Measurements from ENCODE around the gene C4A. TPM values are rescaled to one million over a fixed set of nuclear protein-coding genes. Genes with fewer than 3 reads are reported as not detected.

Gene C4A
- total and polyA plus RNA-seq, 2 of the 13 experiments (the other 11 are each of a cell fraction or from before 2014, with no cell fraction given) = 165 to 478 TPM

GRCh38 chr6:31971993-31972708, 9.7 kb upstream of the C4A start, which contains the start of gene DXO (continued):
- TF ChIP-seq RAD51 (IDR thresholded peaks at IDR 0.05; ENCODE audit: borderline replicate concordance) (no peak), KMT2B (CRISPR knock-in tag; IDR thresholded peaks at IDR 0.05) (peak; percentile 94), ZNF737 (CRISPR knock-in tag; IDR thresholded peaks at IDR 0.05; ENCODE audit: borderline replicate concordance) (no peak), ZNF546 (CRISPR knock-in tag; conservative IDR thresholded peaks at IDR 0.05) (no peak), ARNT (IDR thresholded peaks at IDR 0.05) (no peak), HDAC1 (CRISPR knock-in tag; IDR thresholded peaks at IDR 0.05) (peak; percentile 99), DPF2 (CRISPR knock-in tag; IDR thresholded peaks at IDR 0.05; ENCODE audit: borderline replicate concordance, low read depth) (no peak; the same call in 1 of the 2 replicates), IKZF5 (CRISPR knock-in tag; IDR thresholded peaks at IDR 0.05) (peak; percentile 80), ZBED4 (CRISPR knock-in tag; IDR thresholded peaks at IDR 0.05; ENCODE audit: borderline replicate concordance) (peak; percentile 76), PAX8 (CRISPR knock-in tag; IDR thresholded peaks at IDR 0.05; ENCODE audit: borderline replicate concordance) (no peak), ASH2L (IDR thresholded peaks at IDR 0.05; ENCODE audit: insufficient read length, low read depth, low read length) (peak; percentile 99), ZNF441 (CRISPR knock-in tag; IDR thresholded peaks at IDR 0.05; ENCODE audit: borderline replicate concordance) (no peak), NRL (CRISPR knock-in tag; IDR thresholded peaks at IDR 0.05; ENCODE audit: borderline replicate concordance) (peak; percentile 86), MEIS1 (CRISPR knock-in tag; IDR thresholded peaks at IDR 0.05; ENCODE audit: borderline replicate concordance) (no peak; the same call in none of the 2 replicates), SNAPC2 (CRISPR knock-in tag; IDR thresholded peaks at IDR 0.05) (no peak; the same call in none of the 2 replicates), ZNF639 (CRISPR knock-in tag; conservative IDR thresholded peaks at IDR 0.05) (peak; percentile 96), ZNF768 (CRISPR knock-in tag; IDR thresholded peaks at IDR 0.05) (peak; percentile 56; the same call in 1 of the 2 replicates), FOSL2 (CRISPR knock-in tag; IDR thresholded peaks at IDR 0.05) (peak; percentile 57), CHD2 (IDR thresholded peaks at IDR 0.05; ENCODE audit: low read depth, low read length) (peak; percentile 86), RARG (CRISPR knock-in tag; IDR thresholded peaks at IDR 0.05; ENCODE audit: low read depth) (no peak)
- TF ChIP-seq, protein P1, sequence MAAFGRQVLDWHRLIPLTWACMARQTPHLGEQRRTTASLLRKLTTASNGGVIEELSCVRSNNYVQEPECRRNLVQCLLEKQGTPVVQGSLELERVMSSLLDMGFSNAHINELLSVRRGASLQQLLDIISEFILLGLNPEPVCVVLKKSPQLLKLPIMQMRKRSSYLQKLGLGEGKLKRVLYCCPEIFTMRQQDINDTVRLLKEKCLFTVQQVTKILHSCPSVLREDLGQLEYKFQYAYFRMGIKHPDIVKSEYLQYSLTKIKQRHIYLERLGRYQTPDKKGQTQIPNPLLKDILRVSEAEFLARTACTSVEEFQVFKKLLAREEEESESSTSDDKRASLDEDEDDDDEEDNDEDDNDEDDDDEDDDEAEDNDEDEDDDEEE (CRISPR knock-in tag; IDR thresholded peaks at IDR 0.05) = no peak; the same call in 1 of the 2 replicates
- TF ChIP-seq, protein P2, sequence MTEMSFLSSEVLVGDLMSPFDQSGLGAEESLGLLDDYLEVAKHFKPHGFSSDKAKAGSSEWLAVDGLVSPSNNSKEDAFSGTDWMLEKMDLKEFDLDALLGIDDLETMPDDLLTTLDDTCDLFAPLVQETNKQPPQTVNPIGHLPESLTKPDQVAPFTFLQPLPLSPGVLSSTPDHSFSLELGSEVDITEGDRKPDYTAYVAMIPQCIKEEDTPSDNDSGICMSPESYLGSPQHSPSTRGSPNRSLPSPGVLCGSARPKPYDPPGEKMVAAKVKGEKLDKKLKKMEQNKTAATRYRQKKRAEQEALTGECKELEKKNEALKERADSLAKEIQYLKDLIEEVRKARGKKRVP (CRISPR knock-in tag; IDR thresholded peaks at IDR 0.05) = peak; percentile 91 to 95; a peak in 3 of 4 replicates

Data from HepG2 (cell line).